Measurements from ENCODE around the gene CTSO. TPM values are rescaled to one million over a fixed set of nuclear protein-coding genes. Genes with fewer than 3 reads are reported as not detected.

The CTSO gene
- total and polyA plus RNA-seq, 4 donors = 20.7 to 36.7 (median 24.5) TPM

- H3K4me1 ChIP-seq (ENCODE audit: control insufficient read depth in 4 of 4, insufficient read depth in 4 of 4, low read length in 3 of 4) = no peaks in the 10 kb centered on the region
Measured at GRCh38 chr4:155966171-155966570, 12.5 kb upstream of the CTSO start.

DNA sequence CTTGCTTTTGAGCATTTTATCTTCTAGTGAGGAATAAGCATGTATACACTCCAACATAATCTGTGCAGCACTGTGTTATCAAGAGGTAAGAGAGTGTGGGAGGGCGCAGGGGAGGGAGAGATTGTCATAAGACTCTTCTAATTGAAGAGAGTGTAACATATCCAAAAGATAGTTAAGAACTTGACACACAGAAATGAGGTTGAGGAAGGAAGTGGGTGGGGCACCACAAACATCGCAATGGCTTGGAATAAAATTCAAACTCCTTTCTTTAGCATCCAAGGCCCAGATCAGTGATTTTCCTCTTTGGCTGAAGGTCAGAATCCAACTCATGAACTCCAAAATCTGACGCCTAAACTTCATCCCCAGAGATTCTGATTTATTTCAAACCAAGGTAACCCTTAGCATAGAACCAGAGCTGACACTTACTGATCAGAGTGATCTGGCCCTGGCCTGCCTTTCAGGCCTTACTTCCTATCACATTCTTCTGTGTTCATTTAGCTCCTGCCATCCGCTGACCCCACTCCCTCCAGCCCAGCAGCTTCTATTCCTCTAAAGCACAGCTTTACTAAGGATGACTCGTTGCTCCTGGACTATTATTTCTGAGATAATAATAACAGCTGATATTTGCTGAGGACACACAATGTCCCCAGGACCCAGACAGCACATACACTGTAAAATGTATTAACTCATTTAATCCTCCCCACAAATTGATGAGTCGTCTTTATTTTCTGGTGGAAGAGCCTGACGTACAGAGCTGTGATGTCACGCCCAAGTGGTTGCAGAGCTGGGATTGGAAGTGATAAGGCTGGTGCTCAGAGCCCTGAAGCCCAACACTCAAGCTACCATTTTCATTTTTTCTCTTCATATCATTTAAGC lies 10.6 kb upstream of the CTSO start:
- no peak overlapping the region for H3K4me3 ChIP-seq (ENCODE audit: low read depth in 1 of 3, low read length in 3 of 3)
- H3K36me3 ChIP-seq (ENCODE audit: control insufficient read depth in 4 of 4, insufficient read depth in 3 of 4, low read depth in 1 of 4, low read length in 3 of 4) = no peaks in the 10 kb centered on the region
- no peaks in the 10 kb centered on the region for H3K4me1 ChIP-seq (ENCODE audit: control insufficient read depth in 4 of 4, insufficient read depth in 4 of 4, low read length in 3 of 4)
- no peaks in the 10 kb centered on the region for H3K27me3 ChIP-seq (ENCODE audit: control insufficient read depth in 4 of 4, insufficient read depth in 4 of 4, low read length in 3 of 4)
- DNase-seq (ENCODE audit: low spot score) = no peak
- H3K27ac ChIP-seq (ENCODE audit: low read depth in 1 of 2, low read length in 2 of 2) = no peak overlapping the region
- H3K9ac ChIP-seq (ENCODE audit: low read depth in 1 of 2, low read length in 2 of 2) = no peak overlapping the region
- WGBS = 84% methylated on average over 8 of the region's 8 CpGs
- peaks cover 0 to 2% (median 0%) of the 10 kb centered on the region in 4 donors for H3K9me3 ChIP-seq (ENCODE audit: control insufficient read depth in 4 of 4, low read length in 3 of 4)
- TF ChIP-seq REST (IDR thresholded peaks at IDR 0.05) (no peak), JUND (IDR thresholded peaks at IDR 0.05) (no peak), RXRA (IDR thresholded peaks at IDR 0.05) (no peak), HNF4A (conservative IDR thresholded peaks at IDR 0.05) (no peak), GABPA (IDR thresholded peaks at IDR 0.05 in 1 of 2, conservative IDR thresholded peaks at IDR 0.05 in 1 of 2) (no peak), NR2F2 (IDR thresholded peaks at IDR 0.05) (no peak), HNF4G (IDR thresholded peaks at IDR 0.05) (no peak), YY1 (IDR thresholded peaks at IDR 0.05) (no peak), RAD21 (IDR thresholded peaks at IDR 0.05) (no peak), TAF1 (conservative IDR thresholded peaks at IDR 0.05) (no peak), ZBTB33 (IDR thresholded peaks at IDR 0.05) (no peak), EGR1 (IDR thresholded peaks at IDR 0.05; ENCODE audit: low read depth in 2 of 2) (no peak)

More at GRCh38 chr4:155966171-155966570, 12.5 kb upstream of the CTSO start:
- Histone ChIP-seq H3K4me3 (ENCODE audit: low read depth in 1 of 3, low read length in 3 of 3) (no peak overlapping the region), H3K9ac (ENCODE audit: low read depth in 1 of 2, low read length in 2 of 2) (no peak overlapping the region), H3K9me3 (ENCODE audit: control insufficient read depth in 4 of 4, low read length in 3 of 4) (peaks cover 0 to 2% (median 0%) of the 10 kb centered on the region in 4 donors), H3K36me3 (ENCODE audit: control insufficient read depth in 4 of 4, insufficient read depth in 3 of 4, low read depth in 1 of 4, low read length in 3 of 4) (no peaks in the 10 kb centered on the region), H3K27ac (ENCODE audit: low read depth in 1 of 2, low read length in 2 of 2) (no peak overlapping the region), H3K27me3 (ENCODE audit: control insufficient read depth in 4 of 4, insufficient read depth in 4 of 4, low read length in 3 of 4) (no peaks in the 10 kb centered on the region)
- WGBS = 87% methylated on average over 2 of the region's 2 CpGs
- no peak for DNase-seq (ENCODE audit: low spot score)
- TF ChIP-seq JUND (IDR thresholded peaks at IDR 0.05) (no peak), ZBTB33 (IDR thresholded peaks at IDR 0.05) (no peak), FOXA2 (IDR thresholded peaks at IDR 0.05) (no peak), NR2F2 (IDR thresholded peaks at IDR 0.05) (no peak), TAF1 (conservative IDR thresholded peaks at IDR 0.05) (no peak)
- TF ChIP-seq, protein P1, sequence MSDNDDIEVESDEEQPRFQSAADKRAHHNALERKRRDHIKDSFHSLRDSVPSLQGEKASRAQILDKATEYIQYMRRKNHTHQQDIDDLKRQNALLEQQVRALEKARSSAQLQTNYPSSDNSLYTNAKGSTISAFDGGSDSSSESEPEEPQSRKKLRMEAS (IDR thresholded peaks at IDR 0.05) = no peak
